DND-41 (cell line): ENCODE results near the gene DSC1.

Experiments used
- ATAC-seq: fragments of 200-7000 bp; cut with Tn5 transposase; 3 replicates; pipeline ENCODE4 v1.9.1; 2021; ENCODE audit warnings: low read depth; ENCODE audit not compliant: insufficient read depth
- DNase-seq: peaks from one replicate; pipeline ENCODE4 v3.0.0-alpha.2; 2020
- H2AFZ ChIP-seq: 2 replicates; pipeline ENCODE4 v1.6.0; 2012; ENCODE audit warnings: low read depth, low read length
- H3K27ac ChIP-seq: 2 replicates; pipeline ENCODE4 v1.5.1; 2012; ENCODE audit warnings: low read length, inconsistent platforms
- H3K27me3 ChIP-seq: fragments of 200-600 bp; sonication (generic); 2 replicates; pipeline ENCODE4 v1.6.0; 2012; ENCODE audit warnings: low read length, mild to moderate bottlenecking, inconsistent platforms; ENCODE audit not compliant: insufficient read depth, poor library complexity
- H3K36me3 ChIP-seq: 2 replicates; pipeline ENCODE4 v1.5.1; 2012; ENCODE audit warnings: low read length, inconsistent platforms; ENCODE audit not compliant: insufficient read depth
- H3K4me1 ChIP-seq: 2 replicates; pipeline ENCODE4 v1.5.1; 2012; ENCODE audit warnings: mild to moderate bottlenecking, low read length; ENCODE audit not compliant: insufficient read depth
- H3K4me2 ChIP-seq: 2 replicates; pipeline ENCODE4 v1.6.0; 2012; ENCODE audit warnings: mild to moderate bottlenecking, moderate library complexity, low read length, inconsistent platforms; ENCODE audit not compliant: insufficient read depth
- H3K4me3 ChIP-seq, 2 experiments: fragments of 200-600 bp in 1 of 2; shearing (Covaris generic) in 1 of 2; 2 replicates each; pipeline ENCODE4 v1.5.1; 2012 to 2016; ENCODE audit warnings: inconsistent platforms in 2 of 2, low read length in 2 of 2, mild to moderate bottlenecking in 2 of 2, low read depth in 1 of 2, moderate library complexity in 1 of 2
- H3K79me2 ChIP-seq: 2 replicates; pipeline ENCODE4 v1.6.0; 2012; ENCODE audit warnings: low read length, inconsistent platforms; ENCODE audit not compliant: insufficient read depth
- H3K9ac ChIP-seq: 2 replicates; pipeline ENCODE4 v1.6.0; 2012; ENCODE audit warnings: low read depth, mild to moderate bottlenecking, inconsistent platforms, low read length, moderate library complexity
- H3K9me3 ChIP-seq: 2 replicates; pipeline ENCODE4 v1.5.1; 2012; ENCODE audit warnings: low read length, moderate library complexity, mild to moderate bottlenecking, inconsistent platforms; ENCODE audit not compliant: insufficient read depth, severe bottlenecking
- H4K20me1 ChIP-seq: 2 replicates; pipeline ENCODE4 v1.6.0; 2012; ENCODE audit warnings: low read length; ENCODE audit not compliant: insufficient read depth
- CTCF ChIP-seq: IDR thresholded peaks from 2 replicates; pipeline ENCODE4 v1.5.1; 2012; ENCODE audit warnings: borderline replicate concordance, low read length, moderate library complexity, mild to moderate bottlenecking; ENCODE audit not compliant: poor library complexity, severe bottlenecking; ENCODE audit errors: extremely low read depth
- EZH2 ChIP-seq: IDR thresholded peaks from 3 replicates; pipeline ENCODE4 v1.6.1; 2012; ENCODE audit warnings: borderline replicate concordance, low read depth, mild to moderate bottlenecking, moderate library complexity, low read length, inconsistent platforms; ENCODE audit not compliant: severe bottlenecking

DSC1 gene

GRCh38 chr18:31104444-31104843 lies 58.2 kb downstream of the DSC1 start:
- no peak overlapping the region for H2AFZ ChIP-seq
- no peak for ATAC-seq
- no peak for DNase-seq
- H4K20me1 ChIP-seq, result no peaks in the 10 kb centered on the region
- TF ChIP-seq CTCF, result no peak
- no peak for TF ChIP-seq EZH2
- no peak overlapping the region for H3K4me2 ChIP-seq
- H3K4me1 ChIP-seq, result no peaks in the 10 kb centered on the region
- no peaks in the 10 kb centered on the region for H3K79me2 ChIP-seq
- H3K4me3 ChIP-seq, result no peak overlapping the region
- H3K36me3 ChIP-seq, result no peaks in the 10 kb centered on the region
- H3K9me3 ChIP-seq, result no peaks in the 10 kb centered on the region
- no peak overlapping the region for H3K27ac ChIP-seq
- no peaks in the 10 kb centered on the region for H3K27me3 ChIP-seq
- no peak overlapping the region for H3K9ac ChIP-seq

DNA sequence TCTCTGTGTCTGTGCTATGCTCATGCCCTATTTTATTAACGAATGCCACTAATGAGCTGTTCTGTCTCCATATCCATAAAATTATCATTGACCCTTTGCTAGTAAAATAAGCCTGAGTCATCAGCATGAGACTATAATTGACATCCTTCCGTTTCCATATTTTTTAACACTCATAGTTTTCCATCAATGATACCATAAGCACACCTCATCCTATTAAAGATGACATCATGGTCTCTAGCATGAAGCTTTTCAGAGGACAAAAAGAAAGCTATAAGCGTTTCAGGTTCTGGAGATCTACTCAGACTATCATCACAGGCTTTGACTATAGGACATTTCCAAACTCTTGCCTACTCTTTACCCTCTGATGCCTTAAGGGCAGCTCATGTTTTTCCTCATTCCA lies 59.2 kb downstream of the DSC1 start:
- H3K27ac ChIP-seq, result no peak overlapping the region
- DNase-seq (no peak), ATAC-seq (no peak)
- no peaks in the 10 kb centered on the region for H3K79me2 ChIP-seq
- H3K9me3 ChIP-seq, result no peaks in the 10 kb centered on the region
- H3K36me3 ChIP-seq, result no peaks in the 10 kb centered on the region
- no peak overlapping the region for H3K9ac ChIP-seq
- no peaks in the 10 kb centered on the region for H3K27me3 ChIP-seq
- H3K4me2 ChIP-seq, result no peak overlapping the region
- H3K4me1 ChIP-seq, result no peaks in the 10 kb centered on the region
- H2AFZ ChIP-seq, result no peak overlapping the region
- TF ChIP-seq CTCF (no peak), EZH2 (no peak)
- no peaks in the 10 kb centered on the region for H4K20me1 ChIP-seq
- no peak overlapping the region for H3K4me3 ChIP-seq

GRCh38 chr18:31102941-31103340 lies 59.7 kb downstream of the DSC1 start:
- TF ChIP-seq EZH2 (no peak), CTCF (no peak)
- H3K4me1 ChIP-seq, result no peaks in the 10 kb centered on the region
- DNase-seq (no peak), ATAC-seq (no peak)
- no peak overlapping the region for H2AFZ ChIP-seq
- no peak overlapping the region for H3K4me2 ChIP-seq
- H4K20me1 ChIP-seq, result no peaks in the 10 kb centered on the region
- no peak overlapping the region for H3K4me3 ChIP-seq
- no peaks in the 10 kb centered on the region for H3K36me3 ChIP-seq
- no peaks in the 10 kb centered on the region for H3K27me3 ChIP-seq
- H3K27ac ChIP-seq, result no peak overlapping the region
- H3K9ac ChIP-seq, result no peak overlapping the region
- no peaks in the 10 kb centered on the region for H3K9me3 ChIP-seq
- H3K79me2 ChIP-seq, result no peaks in the 10 kb centered on the region

DNA sequence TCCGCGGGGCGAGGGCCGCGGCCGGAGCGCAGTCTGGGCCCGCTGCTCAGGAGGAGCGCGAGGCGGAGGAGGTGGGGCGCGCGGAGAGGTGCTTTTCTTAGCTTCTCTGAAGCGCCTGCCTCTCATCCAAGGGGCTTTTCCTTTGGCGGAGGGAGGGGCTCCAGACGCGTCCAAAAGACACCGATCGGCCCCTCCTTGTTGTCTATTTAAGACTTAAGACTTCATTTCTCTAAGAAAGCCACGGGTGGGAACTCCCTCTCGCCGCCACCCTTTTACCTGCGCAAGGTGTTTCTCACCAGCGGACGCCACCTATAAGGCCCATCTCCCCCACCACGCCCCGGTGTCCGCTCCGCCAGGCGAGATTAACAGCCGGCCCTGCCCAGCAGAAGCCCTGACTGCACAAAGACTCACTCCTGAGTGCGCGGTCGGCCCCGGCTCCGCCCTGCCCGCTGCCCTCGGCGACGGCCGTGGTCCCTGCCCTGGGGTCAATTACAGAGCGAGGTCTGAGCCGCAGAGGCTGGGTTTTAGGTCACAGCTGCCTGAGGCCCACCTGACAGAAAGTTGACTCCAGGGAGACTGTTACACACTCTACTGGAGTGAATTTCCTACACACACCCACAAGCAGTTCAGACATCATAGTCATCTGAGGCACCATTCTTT lies 60.5 kb downstream of the DSC1 start, which contains the start of gene DSC2:
Gene DSC2, minus strand, starts transcription at position 397 of the 660 bp plus-strand sequence. CDS start 450 bp downstream, outside the sequence.
- H3K27ac ChIP-seq, result no peak within 1 kb of the TSS
- DNase-seq, result no peak
- no peaks in the 10 kb centered on the region for H3K27me3 ChIP-seq
- TF ChIP-seq CTCF, result no peak
- TF ChIP-seq EZH2, result no peak
- H3K36me3 ChIP-seq, result no peaks in the 10 kb centered on the region
- no peaks in the 10 kb centered on the region for H3K79me2 ChIP-seq
- no peak within 1 kb of the TSS for H3K4me3 ChIP-seq
- H3K9me3 ChIP-seq, result no peaks in the 10 kb centered on the region
- no peak within 1 kb of the TSS for H3K4me2 ChIP-seq
- no peak within 1 kb of the TSS for H2AFZ ChIP-seq
- no peak for ATAC-seq
- no peaks in the 10 kb centered on the region for H3K4me1 ChIP-seq
- H3K9ac ChIP-seq, result no peak within 1 kb of the TSS
- no peaks in the 10 kb centered on the region for H4K20me1 ChIP-seq
